ENCODE results near the gene POU5F1.

The POU5F1 gene

GRCh38 chr6:31138982-31139381, 31.5 kb downstream of the POU5F1 start, which contains the start of gene PSORS1C2:
TSS of gene PSORS1C2 (minus strand) at chr6:31139066. CDS start at chr6:31139026, 40 bp downstream.
- no peak for DNase-seq

DNA sequence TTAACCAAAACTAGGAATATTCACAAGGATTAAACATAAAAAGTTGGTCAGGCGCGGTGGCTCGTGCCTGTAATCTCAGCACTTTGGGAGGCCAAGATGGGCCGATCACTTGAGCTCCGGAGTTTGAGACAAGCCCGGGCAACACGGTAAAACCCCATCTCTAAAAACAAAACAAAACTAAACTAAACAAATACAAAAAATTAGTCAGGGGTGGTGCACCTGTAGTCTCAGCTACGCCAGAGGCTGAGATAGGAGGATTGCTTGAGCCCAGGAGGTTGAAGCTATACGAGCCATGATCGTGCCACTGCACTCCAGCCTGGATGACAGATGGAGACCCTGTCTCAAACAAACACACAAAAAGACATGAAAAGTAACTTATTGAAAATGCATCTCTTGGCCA, 34.8 kb downstream of the POU5F1 start:
- DNase-seq = no peak

DNA sequence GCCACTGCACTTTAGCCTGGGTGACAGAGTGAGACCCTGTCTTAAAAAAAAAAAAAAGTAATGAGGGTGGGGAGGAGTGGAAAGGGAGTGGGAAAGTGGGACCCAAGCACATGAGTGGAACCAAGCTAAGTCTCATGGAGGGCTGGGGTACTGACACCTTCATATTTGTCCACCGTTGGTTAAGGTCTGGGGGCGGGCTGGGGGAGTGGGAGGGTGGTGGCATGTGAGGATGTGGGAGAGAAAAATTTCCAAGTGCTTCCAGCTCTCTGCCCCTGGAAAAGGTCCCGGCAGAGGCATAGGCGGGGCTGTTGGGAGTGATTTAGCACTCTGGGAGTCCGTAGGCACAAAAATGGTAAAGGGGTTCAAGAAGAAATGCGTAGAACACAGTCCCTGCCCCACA, 37.7 kb downstream of the POU5F1 start:
- no peak for DNase-seq

GRCh38 chr6:31131595-31131994, 38.9 kb downstream of the POU5F1 start:
- no peak for DNase-seq

DNA sequence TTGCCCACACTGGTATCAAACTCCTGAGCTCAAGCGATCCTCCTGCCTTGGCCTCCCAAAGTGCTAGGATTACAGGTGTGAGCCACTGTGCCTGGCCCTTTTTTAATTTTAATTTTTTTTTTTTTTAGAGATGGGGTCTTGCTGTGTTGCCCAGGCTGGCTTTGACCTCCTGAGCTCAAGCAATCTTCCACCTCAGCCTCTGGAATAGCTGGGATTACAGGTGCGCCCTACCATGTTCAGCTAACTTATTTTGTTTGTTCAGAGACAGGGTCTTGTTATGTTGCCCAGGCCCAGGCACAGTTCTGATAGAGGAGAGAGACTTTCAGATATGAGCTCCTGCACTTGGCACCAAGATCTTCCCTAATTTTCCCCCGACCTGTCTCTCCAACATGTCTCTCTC, 39.7 kb downstream of the POU5F1 start:
- DNase-seq = no peak

GRCh38 chr6:31129130-31129529, 41.4 kb downstream of the POU5F1 start:
- DNase-seq = no peak

DNA sequence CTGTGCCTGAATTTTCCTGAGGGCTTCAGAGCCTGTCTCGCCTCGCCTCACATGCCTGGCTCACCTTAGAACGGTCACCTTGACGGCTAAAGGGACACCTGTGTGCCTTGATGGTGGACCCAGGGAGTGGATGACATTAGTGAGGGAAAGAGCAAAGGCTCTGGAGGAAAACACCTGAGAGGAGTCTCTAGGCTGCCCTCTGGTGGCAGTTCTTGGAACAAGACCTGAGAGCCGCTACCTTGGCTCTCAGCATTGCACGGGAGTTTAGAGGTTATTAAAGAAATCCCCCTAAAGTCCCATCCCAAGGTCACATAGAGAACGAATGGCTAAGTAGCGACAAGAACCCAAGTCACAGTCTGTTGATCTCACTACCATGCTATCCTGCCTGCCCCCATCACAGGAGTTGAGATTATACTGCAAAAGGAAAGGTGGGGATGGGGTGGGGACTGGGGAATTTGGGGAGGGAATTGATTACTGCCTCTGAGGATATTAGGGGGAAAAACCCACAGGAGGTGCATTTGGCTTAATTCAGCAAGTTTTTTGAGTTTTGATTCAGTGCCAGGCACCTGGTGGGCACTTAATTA, 42.3 kb downstream of the POU5F1 start:
- peak; percentile 59 for DNase-seq

DNA sequence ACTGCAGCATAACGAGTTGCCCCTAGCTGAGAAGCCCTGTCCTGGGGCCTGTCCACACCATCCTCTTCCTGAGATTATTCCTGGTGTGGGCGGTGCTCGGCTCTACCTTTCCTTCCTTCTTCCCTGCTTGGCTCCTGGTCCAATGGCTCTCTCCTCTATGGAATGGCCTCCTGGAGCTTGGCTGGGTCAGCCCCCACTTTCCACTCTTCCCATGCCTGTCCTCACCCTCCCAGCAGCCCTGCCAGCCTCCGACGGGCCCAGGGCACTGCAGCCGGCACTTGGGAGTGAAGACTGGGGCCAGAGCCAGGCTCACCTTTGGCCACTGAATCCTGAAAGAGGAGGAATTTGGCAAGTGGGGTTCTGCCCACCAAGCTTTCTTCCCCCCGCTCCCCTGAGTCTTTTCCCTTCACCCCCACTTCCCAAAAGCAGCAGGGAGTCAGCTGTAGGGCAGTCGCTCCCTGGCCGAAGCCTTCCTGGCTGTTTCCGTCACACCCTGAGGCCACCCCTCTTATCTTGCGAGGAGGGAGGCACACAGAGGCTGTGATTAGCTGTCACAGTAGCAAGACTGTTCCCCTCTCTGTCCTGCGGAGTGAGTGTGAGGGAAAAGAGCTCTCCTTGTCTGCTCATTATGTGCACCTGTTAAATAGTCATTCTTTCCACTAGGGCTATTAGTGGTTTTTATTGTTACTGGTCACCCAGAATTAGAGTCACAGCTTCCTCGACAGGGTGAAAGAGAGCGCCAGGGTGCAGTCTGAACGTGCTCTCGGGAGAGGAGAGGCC, 43.9 kb downstream of the POU5F1 start:
- DNase-seq = no peak

DNA sequence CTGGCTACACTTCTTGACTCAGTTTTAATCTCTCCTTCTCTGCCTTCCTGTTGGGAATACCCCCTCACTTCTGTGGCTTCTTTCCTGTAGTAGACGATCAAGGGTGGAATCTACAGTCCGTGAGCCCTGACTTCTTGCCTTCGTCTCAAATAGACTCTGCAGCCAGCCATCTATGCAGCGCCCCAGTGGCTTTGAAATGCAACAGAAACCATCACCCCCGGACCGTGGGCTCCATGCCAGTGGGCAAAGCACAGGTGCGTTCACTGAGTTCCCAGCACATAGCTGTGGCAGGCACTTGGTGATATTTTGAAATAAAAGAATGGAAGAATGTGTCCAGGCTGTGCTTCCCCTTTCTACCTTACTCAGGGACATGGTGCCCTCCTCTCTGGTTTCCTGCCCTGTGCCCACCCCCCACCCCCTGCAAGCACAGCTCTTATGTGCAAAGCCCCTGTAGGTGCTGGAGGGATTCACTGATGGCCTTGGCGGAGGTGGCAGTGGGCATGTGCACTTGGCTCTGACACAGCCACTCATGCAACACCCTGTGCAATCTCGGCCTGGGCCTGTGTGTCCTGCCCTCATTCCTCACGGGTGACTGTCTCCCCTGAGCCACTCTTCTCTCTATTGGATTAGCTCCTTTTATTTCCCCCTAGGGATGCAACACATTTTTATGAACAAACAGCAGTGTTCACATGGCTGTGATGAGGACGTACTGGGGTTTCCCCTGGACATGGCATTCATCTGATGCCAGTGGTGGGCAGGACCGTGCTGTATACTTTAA, 44.7 kb downstream of the POU5F1 start:
- DNase-seq = no peak

GRCh38 chr6:31125162-31125561, 45.3 kb downstream of the POU5F1 start:
- no peak for DNase-seq

DNA sequence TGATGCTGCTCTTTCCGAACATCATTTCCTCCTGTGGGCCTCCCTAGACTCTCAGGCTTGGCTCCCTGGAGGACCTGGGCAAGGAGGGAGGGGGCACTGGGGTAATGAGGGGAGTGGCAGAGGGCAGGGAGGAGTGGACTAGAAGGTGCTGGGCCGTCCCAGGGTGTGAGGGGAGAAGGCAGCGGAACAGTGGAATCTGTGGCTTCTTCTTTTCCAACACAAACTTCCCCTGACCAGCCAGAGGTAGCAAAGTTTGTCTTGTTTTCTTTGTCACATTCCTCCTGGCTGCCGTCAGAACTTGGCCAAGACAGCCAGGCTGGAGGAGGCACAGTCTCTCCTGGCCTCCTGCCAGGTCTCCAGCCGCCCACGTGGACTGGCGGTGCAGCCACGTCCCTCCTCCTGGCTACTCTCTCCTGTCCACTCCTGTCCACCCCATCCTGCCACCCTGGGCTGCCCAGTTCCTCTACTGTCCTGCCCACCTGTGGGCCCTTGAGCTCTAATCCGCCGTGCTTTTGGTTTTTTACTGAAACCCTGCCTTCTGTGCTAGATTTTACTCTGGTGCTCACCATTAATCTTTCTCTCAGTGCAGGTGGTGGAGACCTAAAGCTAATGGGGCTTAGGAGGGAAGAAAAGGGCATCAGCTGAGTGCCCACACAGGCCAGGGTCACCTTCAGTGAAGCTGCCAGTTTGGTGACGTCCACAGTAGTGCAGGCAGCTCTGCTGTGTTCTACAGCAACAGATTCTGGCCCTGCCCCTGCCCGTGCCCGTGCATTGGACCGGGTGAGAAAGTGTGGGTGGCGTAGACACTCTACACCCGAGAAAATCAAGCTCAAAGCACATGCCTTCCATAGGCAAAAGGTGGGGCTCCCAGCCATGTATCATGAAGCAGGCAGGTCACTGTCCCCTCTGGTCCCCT, 47.4 kb downstream of the POU5F1 start:
- DNase-seq = no peak

DNA sequence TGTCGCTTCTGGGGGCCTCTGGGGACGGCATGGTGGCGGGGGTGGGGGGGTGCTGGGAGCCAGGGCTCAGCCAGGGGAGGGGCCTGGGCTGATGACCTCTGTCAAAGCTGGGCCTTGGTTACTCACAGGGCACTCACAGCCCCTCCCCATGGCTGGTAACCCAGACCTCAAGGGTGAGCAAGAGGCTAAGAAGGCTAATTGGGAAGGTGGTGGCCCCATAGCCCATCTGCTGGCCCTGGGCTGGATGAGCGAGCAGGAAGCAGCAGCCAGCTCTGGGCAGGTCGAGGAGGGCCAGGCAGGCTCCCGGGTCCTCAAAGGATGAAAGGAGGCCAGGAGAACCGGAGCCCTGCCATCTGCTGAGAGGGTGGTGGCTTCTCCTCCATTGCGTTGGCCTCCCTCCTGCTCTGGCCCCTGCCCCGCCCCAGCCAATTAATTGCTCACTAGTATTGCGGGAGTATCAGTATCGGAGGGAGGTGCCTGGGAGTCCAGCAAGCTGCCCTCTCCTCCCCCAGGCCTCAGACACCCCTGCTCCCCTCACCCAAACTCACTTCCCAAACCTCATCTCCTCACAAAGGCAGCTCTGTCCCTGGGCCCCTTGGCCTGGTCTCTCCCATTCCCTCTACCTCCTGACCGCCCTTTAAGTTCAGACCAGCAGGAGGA, 49.2 kb downstream of the POU5F1 start:
- no peak for DNase-seq

DNA sequence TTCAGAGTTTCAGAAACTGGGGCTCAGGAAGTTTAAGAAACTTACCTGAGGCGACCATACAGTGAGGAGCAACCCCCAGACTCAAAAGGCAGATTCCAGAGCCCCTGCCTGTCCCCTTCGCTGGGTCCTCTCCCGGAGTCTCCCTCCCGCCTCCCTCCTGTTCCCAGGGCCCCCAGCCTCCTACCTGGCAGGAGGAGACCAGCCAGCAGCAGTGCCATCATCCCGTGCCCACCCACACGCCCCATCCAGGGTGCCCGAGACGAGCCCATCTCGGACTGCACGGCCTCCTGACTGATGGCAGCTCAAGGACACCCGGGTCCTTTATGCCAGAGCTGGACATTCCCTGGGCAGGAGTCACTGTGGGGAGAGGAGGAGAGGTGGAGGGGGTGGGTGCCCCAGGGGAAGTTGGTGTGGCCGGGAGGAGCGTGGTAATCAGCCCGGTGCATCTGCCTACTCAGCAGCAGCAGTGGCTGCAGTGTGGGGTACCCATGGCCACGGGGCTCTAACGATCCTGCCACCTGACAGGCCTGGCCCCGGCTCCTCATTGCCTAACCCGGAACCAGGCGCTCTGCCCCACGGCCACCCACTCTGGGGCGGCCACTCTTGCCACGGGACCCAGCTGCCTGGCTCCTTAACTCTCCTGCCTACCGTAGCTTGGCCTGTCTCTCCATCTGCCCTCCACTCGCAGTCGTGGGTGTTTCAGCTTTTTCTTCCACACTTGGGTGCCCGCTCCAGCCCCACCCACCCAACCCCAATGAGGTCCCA, 50.1 kb downstream of the POU5F1 start, which contains the start of gene CDSN:
Gene CDSN (minus strand): TSS at position 296 of the 765 bp plus-strand sequence. CDS start 27 bp downstream, at position 269.
- no peak for DNase-seq

- no peak for DNase-seq
These were observed 52.3 kb downstream of the POU5F1 start for GRCh38 chr6:31118178-31118577.

- no peak for DNase-seq
These were observed 53.7 kb downstream of the POU5F1 start for GRCh38 chr6:31116661-31117385.

DNA sequence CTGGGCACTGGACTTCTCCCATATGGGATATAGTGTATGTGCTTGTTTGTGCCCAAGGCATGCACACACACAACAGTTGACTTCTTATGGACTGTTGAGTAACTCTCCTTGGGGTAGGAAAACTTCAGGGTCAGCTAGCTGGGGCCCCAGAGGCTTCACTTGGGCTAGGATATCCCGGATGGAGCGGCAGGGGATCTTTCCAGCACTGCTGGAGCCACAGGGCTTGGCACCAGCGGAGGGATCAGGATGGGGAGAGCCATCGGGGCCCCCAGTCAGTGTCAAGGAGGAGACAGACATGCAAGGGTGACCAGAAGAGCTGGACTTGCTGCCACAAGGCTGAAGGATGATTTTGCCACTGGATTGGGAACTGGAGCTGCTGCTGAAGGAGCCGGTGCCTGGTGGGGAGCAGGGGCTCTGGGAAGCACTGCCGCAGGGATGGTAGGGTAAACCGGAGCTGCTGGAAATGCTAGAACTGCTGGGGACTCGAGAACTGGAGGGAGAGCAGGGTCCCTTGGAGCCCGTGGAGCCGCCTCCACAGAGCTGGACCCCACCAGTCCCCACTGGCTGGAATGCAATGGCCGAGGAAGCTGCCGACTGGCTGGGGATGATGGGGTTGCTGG, 54.4 kb downstream of the POU5F1 start:
- DNase-seq = no peak

DNA sequence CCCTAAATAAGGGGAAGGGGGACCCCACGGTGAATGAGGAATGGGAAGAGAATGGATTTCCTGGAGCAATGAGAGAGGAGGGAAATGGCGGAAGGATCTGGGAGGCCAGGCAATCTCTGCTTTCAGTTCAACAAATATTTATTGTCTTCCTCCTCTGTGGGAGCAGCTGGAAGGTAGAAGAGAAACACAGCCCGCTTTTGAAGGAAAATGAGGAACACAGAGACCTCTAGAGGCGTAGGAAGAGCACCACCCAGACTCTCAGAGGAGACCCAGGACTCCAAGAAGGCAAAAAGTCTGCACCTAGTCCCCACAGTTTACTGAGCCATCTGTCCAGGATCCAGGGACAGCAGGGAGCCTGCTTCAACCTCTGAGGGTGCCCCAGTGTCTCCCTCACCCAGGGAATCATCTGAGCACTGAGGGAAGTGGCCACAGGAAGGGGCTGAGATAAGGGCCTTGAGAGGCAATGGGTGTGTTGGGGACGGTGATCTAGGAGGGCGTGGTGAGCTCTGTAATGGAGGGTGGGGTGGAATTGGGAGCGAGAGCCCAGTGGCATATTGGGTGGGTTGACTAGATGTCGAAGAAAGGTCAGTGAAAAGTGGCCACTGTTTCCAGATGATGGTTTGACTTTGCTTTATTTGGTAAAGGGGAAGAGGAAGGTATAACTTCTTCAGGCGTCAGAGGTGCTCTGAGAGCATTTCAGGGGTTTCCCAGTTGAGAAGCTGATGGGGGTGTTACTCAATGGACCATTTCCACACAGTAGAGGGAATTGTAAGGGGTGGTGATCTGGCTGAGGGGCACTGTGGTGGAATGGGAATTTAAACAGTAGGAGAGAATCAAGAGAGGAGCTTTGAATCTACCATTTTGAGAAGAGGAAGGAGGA, 55.3 kb downstream of the POU5F1 start:
- DNase-seq = no peak

GRCh38 chr6:31114541-31114878, 56.0 kb downstream of the POU5F1 start, which contains the start of gene PSORS1C1:
TSS of gene PSORS1C1 (plus strand) at chr6:31114800. CDS start at chr6:31129633, 14,833 bp downstream.
- no peak for DNase-seq
